Activated B cell treated with CpG ODN at 0.5 μM for 24 hours (primary cell): Measurements from ENCODE around the gene RYR2. TPM values are rescaled to one million over a fixed set of nuclear protein-coding genes. Genes with fewer than 3 reads are reported as not detected.

Experiments used
- ATAC-seq: fragments of 200-7000 bp; cut with Tn5 transposase; one replicate; pipeline ENCODE4 v1.10.0; 2021; ENCODE audit warnings: low read depth, mild to moderate bottlenecking, moderate library complexity
- CTCF ChIA-PET: fragments of 350-600 bp; sonication (Branson Sonifier 250); formaldehyde crosslinking; loops from one replicate; lab custom pipeline; 2021; ENCODE audit warnings: antibody characterized with exemption; lab: Charles Lee
- POLR2A ChIA-PET: fragments of 350-600 bp; sonication (Branson Sonifier 250); formaldehyde crosslinking; loops from one replicate; lab custom pipeline; 2021; ENCODE audit warnings: antibody characterized with exemption; lab: Charles Lee
- DNase-seq: peaks from one replicate; pipeline ENCODE4 v3.0.0; 2022
- H3K27ac Mint-ChIP-seq: one replicate; pipeline ENCODE4 v1.8.0; 2020; ENCODE audit warnings: mixed read lengths
- H3K27me3 Mint-ChIP-seq: one replicate; pipeline ENCODE4 v1.8.0; 2021; ENCODE audit warnings: mixed read lengths
- H3K36me3 Mint-ChIP-seq: one replicate; pipeline ENCODE4 v1.8.0; 2021; ENCODE audit warnings: low read depth, mixed read lengths
- H3K4me1 Mint-ChIP-seq: one replicate; pipeline ENCODE4 v1.8.0; 2021; ENCODE audit warnings: mixed read lengths
- H3K4me3 Mint-ChIP-seq: one replicate; pipeline ENCODE4 v1.8.0; 2020; ENCODE audit warnings: mild to moderate bottlenecking, mixed read lengths
- H3K9me3 Mint-ChIP-seq: one replicate; pipeline ENCODE4 v1.8.0; 2020; ENCODE audit warnings: mixed read lengths
- intact Hi-C: fragments of 100-400 bp; cut with micrococcal nuclease; formaldehyde crosslinking; loops from one replicate; pipeline ENCODE4 v1.15.1; 2024
- total RNA-seq: library from RNA; stranded (reverse); gene quantifications from 2 replicates; pipeline ENCODE4 v1.2.3, GENCODE V29; 2022
- TF ChIP-seq, protein P1 (sequence below): fragments of 200-600 bp; IDR thresholded peaks from one replicate; pipeline ENCODE4 v1.8.0; 2022; ENCODE audit warnings: antibody characterized with exemption, mild to moderate bottlenecking

Gene RYR2
- total RNA-seq, 1 donor from 2014 or later = not detected

- ChIA-PET POLR2A (no interaction called here), CTCF (no interaction called here)
- intact Hi-C loops = no loop called here
- H3K4me1 Mint-ChIP-seq = peaks cover 9% of the 10 kb centered on the region
- H3K9me3 Mint-ChIP-seq = no peaks in the 10 kb centered on the region
- H3K27me3 Mint-ChIP-seq = peaks cover 42% of the 10 kb centered on the region
- DNase-seq (no peak), ATAC-seq (no peak)
- TF ChIP-seq, protein P1, sequence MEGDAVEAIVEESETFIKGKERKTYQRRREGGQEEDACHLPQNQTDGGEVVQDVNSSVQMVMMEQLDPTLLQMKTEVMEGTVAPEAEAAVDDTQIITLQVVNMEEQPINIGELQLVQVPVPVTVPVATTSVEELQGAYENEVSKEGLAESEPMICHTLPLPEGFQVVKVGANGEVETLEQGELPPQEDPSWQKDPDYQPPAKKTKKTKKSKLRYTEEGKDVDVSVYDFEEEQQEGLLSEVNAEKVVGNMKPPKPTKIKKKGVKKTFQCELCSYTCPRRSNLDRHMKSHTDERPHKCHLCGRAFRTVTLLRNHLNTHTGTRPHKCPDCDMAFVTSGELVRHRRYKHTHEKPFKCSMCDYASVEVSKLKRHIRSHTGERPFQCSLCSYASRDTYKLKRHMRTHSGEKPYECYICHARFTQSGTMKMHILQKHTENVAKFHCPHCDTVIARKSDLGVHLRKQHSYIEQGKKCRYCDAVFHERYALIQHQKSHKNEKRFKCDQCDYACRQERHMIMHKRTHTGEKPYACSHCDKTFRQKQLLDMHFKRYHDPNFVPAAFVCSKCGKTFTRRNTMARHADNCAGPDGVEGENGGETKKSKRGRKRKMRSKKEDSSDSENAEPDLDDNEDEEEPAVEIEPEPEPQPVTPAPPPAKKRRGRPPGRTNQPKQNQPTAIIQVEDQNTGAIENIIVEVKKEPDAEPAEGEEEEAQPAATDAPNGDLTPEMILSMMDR = no peak
- no peak overlapping the region for H3K27ac Mint-ChIP-seq
- no peak overlapping the region for H3K4me3 Mint-ChIP-seq
- H3K36me3 Mint-ChIP-seq = no peaks in the 10 kb centered on the region
These were observed 1.1 kb downstream of the RYR2 start for GRCh38 chr1:237042892-237043576.

DNA sequence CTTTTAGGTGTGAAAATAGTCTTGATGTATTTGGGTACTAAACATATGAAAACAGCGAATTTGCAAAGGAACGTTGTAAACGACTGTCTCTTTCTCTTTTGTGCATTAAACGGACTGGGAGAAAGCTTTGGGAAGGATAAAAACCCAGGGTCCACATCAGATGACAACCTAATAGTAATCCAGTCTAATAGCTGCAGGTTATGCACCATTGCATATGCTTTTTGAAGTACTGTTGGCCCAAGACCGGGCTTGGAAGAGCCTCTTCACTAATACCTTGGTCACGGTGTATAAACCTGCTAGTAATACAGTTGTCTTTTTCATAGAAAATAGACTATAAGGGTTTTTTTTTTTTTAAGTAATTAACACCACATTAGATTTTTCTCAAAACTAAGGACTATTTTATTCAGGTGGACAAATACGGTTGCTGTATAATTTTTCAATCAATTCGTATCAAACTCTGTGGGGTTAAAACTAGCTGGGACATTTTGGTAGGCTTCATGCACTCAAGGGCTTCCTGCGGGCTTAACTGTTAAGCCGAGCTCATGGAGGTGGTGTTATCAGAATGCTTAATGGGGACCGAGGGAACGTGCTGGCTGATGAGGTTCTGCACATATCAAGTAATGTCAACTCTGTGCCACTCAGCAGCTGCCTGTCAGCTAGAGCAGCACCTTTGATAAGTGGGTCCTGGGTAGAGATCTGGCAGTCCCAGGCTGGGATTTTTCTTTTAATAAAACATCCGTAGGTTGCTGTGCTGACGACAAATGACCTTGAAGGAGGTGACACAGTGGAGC is 2.1 kb downstream of the RYR2 start:
- CTCF ChIA-PET = no interaction called here
- no peak overlapping the region for H3K4me3 Mint-ChIP-seq

GRCh38 chr1:237045278-237046016 is 3.5 kb downstream of the RYR2 start:
- Mint-ChIP-seq H3K4me1 (peaks cover 9% of the 10 kb centered on the region), H3K9me3 (no peaks in the 10 kb centered on the region), H3K27ac (no peak overlapping the region), H3K36me3 (no peaks in the 10 kb centered on the region), H3K27me3 (peaks cover 38% of the 10 kb centered on the region), H3K4me3 (no peak overlapping the region)
- TF ChIP-seq, protein P1 = no peak
- ChIA-PET CTCF (no interaction called here), POLR2A (no interaction called here)
- no peak for DNase-seq
- ATAC-seq = no peak
- intact Hi-C loops = no loop called here

More for the DNA sequence above, 2.1 kb downstream of the RYR2 start:
- no peaks in the 10 kb centered on the region for H3K9me3 Mint-ChIP-seq
- H3K27me3 Mint-ChIP-seq = peaks cover 40% of the 10 kb centered on the region
- intact Hi-C loops = no loop called here
- POLR2A ChIA-PET = no interaction called here
- H3K4me1 Mint-ChIP-seq = peaks cover 9% of the 10 kb centered on the region
- no peak overlapping the region for H3K27ac Mint-ChIP-seq
- ATAC-seq (no peak), DNase-seq (no peak)
- no peaks in the 10 kb centered on the region for H3K36me3 Mint-ChIP-seq
- TF ChIP-seq, protein P1 = no peak

DNA sequence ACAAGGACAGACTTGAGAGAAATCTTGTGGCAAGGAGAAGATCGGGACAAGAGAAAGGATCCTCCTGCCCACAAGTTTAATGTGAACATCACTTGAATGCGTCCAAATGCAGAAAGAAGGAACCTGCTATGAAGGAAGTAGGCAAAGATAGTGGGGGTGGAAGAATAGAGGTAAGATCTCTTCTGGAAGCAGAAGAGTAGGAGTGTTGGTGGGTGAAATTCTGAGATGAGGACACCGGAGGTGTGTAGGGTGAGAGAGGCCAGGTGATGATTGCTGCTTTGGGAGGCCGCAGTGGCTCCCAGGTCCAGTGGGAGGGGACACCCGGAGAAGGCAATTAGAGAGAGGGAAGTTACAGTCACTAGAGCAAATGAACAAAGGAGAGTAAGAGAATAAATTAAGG is 6.8 kb downstream of the RYR2 start:
- CTCF ChIA-PET = no interaction called here
- intact Hi-C loops = no loop called here

More for the DNA sequence above, 6.8 kb downstream of the RYR2 start:
- Mint-ChIP-seq H3K4me1 (no peaks in the 10 kb centered on the region), H3K36me3 (no peaks in the 10 kb centered on the region), H3K4me3 (no peak overlapping the region), H3K27ac (no peak overlapping the region), H3K9me3 (no peaks in the 10 kb centered on the region), H3K27me3 (peaks cover 25% of the 10 kb centered on the region)
- ATAC-seq (no peak), DNase-seq (no peak)
- TF ChIP-seq, protein P1 = no peak
- POLR2A ChIA-PET = no interaction called here
